ENCODE data around the gene SLC25A40.
"Not testable (repeated sequence)": the region's sequence is repeated elsewhere in the genome, so short reads cannot be mapped to it uniquely, and the experiment has no call there.

- TF ChIP-seq CTCF (IDR thresholded peaks at IDR 0.05; ENCODE audit: borderline replicate concordance, extremely low read depth, low read length, poor library complexity, severe bottlenecking); EZH2 (IDR thresholded peaks at IDR 0.05; ENCODE audit: borderline replicate concordance, low read depth, low read length, severe bottlenecking): not testable (repeated sequence)
These were observed 46.7 kb upstream of the SLC25A40 start for GRCh38 chr7:87922759-87923395.

Data from DND-41 (cell line).